A549 (cell line): ENCODE results near the gene ADGRL3. TPM values are rescaled to one million over a fixed set of nuclear protein-coding genes. Genes with fewer than 3 reads are reported as not detected.
"Not testable (repeated sequence)": the region's sequence is repeated elsewhere in the genome, so short reads cannot be mapped to it uniquely, and the experiment has no call there.

Source experiments
- ATAC-seq, 2 experiments: fragments of 200-7000 bp in 1 of 2; fragments of >200 bp in 1 of 2; cut with Nextera tagmentation in 1 of 2; cut with Tn5 transposase in 1 of 2; 3 replicates each; pipeline versions ENCODE4 v1.8.0 to v1.9.1; 2018 to 2020; ENCODE audit warnings: mild to moderate bottlenecking in 1 of 2, moderate library complexity in 1 of 2
- CTCF ChIA-PET: fragments of 300-600 bp; sonication (Branson Sonifier 250); formaldehyde crosslinking; extraction: SDS; loops from one replicate; lab custom pipeline; 2021; ENCODE audit warnings: antibody characterized with exemption, inconsistent platforms; lab: Yijun Ruan, JAX
- POLR2A ChIA-PET: fragments of 350-600 bp; formaldehyde crosslinking; extraction: SDS; loops from one replicate; lab custom pipeline; 2021; ENCODE audit warnings: antibody characterized with exemption, inconsistent platforms; lab: Yijun Ruan, JAX
- DNase-seq, 2 experiments: peaks; one replicate each; pipeline versions ENCODE4 v3.0.0 to v3.0.0-alpha.2; 2011 to 2016; ENCODE audit warnings: low read depth in 1 of 2, low spot score in 1 of 2
- FAIRE-seq: peaks from 2 replicates; lab custom pipeline; 2011; peaks lifted over from hg19 to GRCh38; lab: Jason Lieb, UNC
- H3K27ac ChIP-seq, 2 experiments: fragments of >200 bp; sonication (Bioruptor Twin); formaldehyde crosslinking; 3 replicates each; pipeline ENCODE4 v1.5.1; 2016 to 2017
- H3K4me1 ChIP-seq: fragments of >200 bp; sonication (Bioruptor Twin); formaldehyde crosslinking; 3 replicates; pipeline ENCODE4 v1.6.1; 2016
- H3K4me2 ChIP-seq: fragments of >200 bp; sonication (Bioruptor Twin); formaldehyde crosslinking; 3 replicates; pipeline ENCODE4 v1.6.1; 2016
- H3K4me3 ChIP-seq: fragments of >200 bp; sonication (Bioruptor Twin); formaldehyde crosslinking; 3 replicates; pipeline ENCODE4 v1.5.1; 2016
- H3K9me3 ChIP-seq: fragments of >200 bp; sonication (Bioruptor Twin); formaldehyde crosslinking; 3 replicates; pipeline ENCODE4 v1.6.1; 2016
- CBX2 ChIP-seq: fragments of 200-600 bp; sonication (generic); IDR thresholded peaks from 2 replicates; pipeline ENCODE4 v1.6.1; 2016; ENCODE audit warnings: low read depth, mild to moderate bottlenecking, borderline replicate concordance
- CBX8 ChIP-seq: fragments of 200-600 bp; sonication (generic); IDR thresholded peaks from 2 replicates; pipeline ENCODE4 v1.6.1; 2016
- CTCF ChIP-seq: fragments of >200 bp; sonication (Bioruptor Twin); formaldehyde crosslinking; IDR thresholded peaks from 3 replicates; pipeline ENCODE4 v1.5.1; 2016
- E2F6 ChIP-seq: IDR thresholded peaks from 2 replicates; pipeline ENCODE4 v1.6.1; 2012; ENCODE audit warnings: low read depth, borderline replicate concordance
- ESRRA ChIP-seq: fragments of 150-350 bp; IDR thresholded peaks from 2 replicates; pipeline ENCODE4 v1.6.1; 2014; ENCODE audit warnings: mild to moderate bottlenecking, low read length, borderline replicate concordance
- FOSL2 ChIP-seq, 2 experiments: fragments of 450-650 bp in 1 of 2; fragments of >200 bp in 1 of 2; sonication (Bioruptor Twin) in 1 of 2; formaldehyde crosslinking; IDR thresholded peaks; 2 replicates each; pipeline versions ENCODE4 v1.5.0 to v1.6.1; 2016 to 2020; ENCODE audit warnings: mild to moderate bottlenecking in 1 of 2, moderate library complexity in 1 of 2
- HOXA7 ChIP-seq: fragments of 250-450 bp; sonication (Bioruptor Pico); IDR thresholded peaks from 2 replicates; pipeline ENCODE4 v1.5.0; 2020; ENCODE audit warnings: mild to moderate bottlenecking, moderate library complexity
- JUNB ChIP-seq: fragments of >200 bp; sonication (Bioruptor Twin); formaldehyde crosslinking; IDR thresholded peaks from 2 replicates; pipeline ENCODE4 v1.6.1; 2016
- KDM5A ChIP-seq: fragments of 200-600 bp; sonication (generic); IDR thresholded peaks from 2 replicates; pipeline ENCODE4 v1.6.1; 2016; ENCODE audit warnings: antibody characterized with exemption, mild to moderate bottlenecking
- MAZ ChIP-seq: fragments of 150-350 bp; IDR thresholded peaks from 2 replicates; pipeline ENCODE4 v1.6.1; 2014; ENCODE audit warnings: antibody characterized with exemption, low read depth, low read length, borderline replicate concordance
- MYC ChIP-seq: IDR thresholded peaks from 2 replicates; pipeline ENCODE4 v1.6.1; 2012; ENCODE audit warnings: mild to moderate bottlenecking, inconsistent platforms, low read length, improper control_type of control experiment, borderline replicate concordance
- NR3C1 ChIP-seq: fragments of >200 bp; sonication (Bioruptor Twin); formaldehyde crosslinking; IDR thresholded peaks from 3 replicates; pipeline ENCODE4 v1.6.1; 2017
- RARB ChIP-seq: fragments of 250-450 bp; sonication (Bioruptor Pico); IDR thresholded peaks from 2 replicates; pipeline ENCODE4 v1.8.0; 2021; ENCODE audit warnings: mild to moderate bottlenecking, moderate library complexity
- RCOR1 ChIP-seq: fragments of 150-350 bp; IDR thresholded peaks from 2 replicates; pipeline ENCODE4 v1.6.1; 2014; ENCODE audit warnings: antibody characterized with exemption, low read length, low read depth
- REST ChIP-seq: fragments of 200-600 bp; sonication (generic); IDR thresholded peaks from 2 replicates; pipeline ENCODE4 v1.6.1; 2016; ENCODE audit warnings: antibody characterized with exemption, mild to moderate bottlenecking, moderate library complexity
- TFCP2L1 ChIP-seq: fragments of 250-450 bp; sonication (Bioruptor Pico); IDR thresholded peaks from 2 replicates; pipeline ENCODE4 v1.5.0; 2021; ENCODE audit warnings: mild to moderate bottlenecking
- TP53 ChIP-seq: fragments of 250-450 bp; sonication (Bioruptor Pico); IDR thresholded peaks from 2 replicates; pipeline ENCODE4 v1.5.0; 2021; ENCODE audit warnings: mild to moderate bottlenecking, moderate library complexity
- USF2 ChIP-seq: fragments of 450-650 bp; IDR thresholded peaks from 2 replicates; pipeline ENCODE4 v1.6.1; 2014; ENCODE audit warnings: antibody characterized with exemption
- ZC3H11A ChIP-seq: fragments of 450-650 bp; IDR thresholded peaks from 2 replicates; pipeline ENCODE4 v1.6.1; 2014; ENCODE audit warnings: antibody characterized with exemption, mild to moderate bottlenecking
- ZFP36 ChIP-seq: fragments of 450-650 bp; IDR thresholded peaks from 2 replicates; pipeline ENCODE4 v1.6.1; 2014; ENCODE audit warnings: borderline replicate concordance; ENCODE audit not compliant: partially characterized antibody
- ZNF302 ChIP-seq: fragments of 250-450 bp; sonication (Bioruptor Pico); IDR thresholded peaks from 2 replicates; pipeline ENCODE4 v1.9.0; 2021; ENCODE audit warnings: inconsistent platforms, mild to moderate bottlenecking, moderate library complexity
- WGBS: methylation state at CpG from one replicate; pipeline ENCODE4 v1.1.6; 2017; ENCODE audit errors: missing lambda C conversion rate; 5-methylcytosine and 5-hydroxymethylcytosine counted together
- polyA plus RNA-seq, 4 experiments: library from polyadenylated mRNA; depleted of rRNA in 3 of 4; stranded (reverse); fragments of >200 nt; fragmentation: RNase III in 1 of 4; extraction: RNeasy Plus Mini Kit Qiagen cat#74134 plus additional on column Dnase treatment in 1 of 4; gene quantifications; 2 replicates in 3 of 4; 3 replicates in 1 of 4; pipeline ENCODE4 v1.2.3, GENCODE V29; 2011 to 2017

The ADGRL3 gene
- polyA plus RNA-seq, 2 of the 4 experiments (the other 2 are of a cell fraction), result 0.05 to 0.12 TPM

- DNase-seq, result no peak
- WGBS, result 25% methylated on average over 4 of the region's 4 CpGs
- H3K4me1 ChIP-seq, result no peaks in the 10 kb centered on the region
- H3K9me3 ChIP-seq, result no peaks in the 10 kb centered on the region
- no peak overlapping the region for H3K4me3 ChIP-seq
- ChIA-PET CTCF (no interaction called here), POLR2A (no interaction called here)
- FAIRE-seq, result no peak
- no peak overlapping the region for H3K4me2 ChIP-seq
- TF ChIP-seq REST (no peak), HOXA7 (CRISPR knock-in tag) (no peak), KDM5A (no peak), MYC (no peak), RARB (no peak), TFCP2L1 (CRISPR knock-in tag) (no peak), CBX8 (no peak), USF2 (no peak), ZC3H11A (no peak), TP53 (CRISPR knock-in tag) (no peak), ZFP36 (no peak), ESRRA (no peak), CTCF (no peak), MAZ (no peak)
- H3K27ac ChIP-seq, result no peak overlapping the region
- no peak for ATAC-seq
These were observed 185.1 kb downstream of the ADGRL3 start for GRCh38 chr4:61385256-61385655.

- WGBS, result 47% methylated on average over 7 of the region's 7 CpGs
- FAIRE-seq, CTCF ChIA-PET: not testable (repeated sequence)
These were observed 187.2 kb downstream of the ADGRL3 start for GRCh38 chr4:61387372-61387771.

GRCh38 chr4:61389640-61390039, 189.5 kb downstream of the ADGRL3 start:
- CTCF ChIA-PET, result no interaction called here
- TF ChIP-seq CBX8 (no peak), ZNF302 (no peak), RCOR1 (no peak), MYC (no peak), NR3C1 (no peak), CBX2 (no peak), E2F6 (no peak), TP53 (CRISPR knock-in tag) (no peak), JUNB (no peak), FOSL2 (IDR thresholded peaks at IDR 0.05) (no peak), FOSL2 (CRISPR knock-in tag; IDR thresholded peaks at IDR 0.05) (no peak), REST (no peak)
- no peaks in the 10 kb centered on the region for H3K9me3 ChIP-seq
- H3K27ac ChIP-seq, result no peak overlapping the region
- no peak for ATAC-seq
- POLR2A ChIA-PET, result no interaction called here
- H3K4me1 ChIP-seq, result no peaks in the 10 kb centered on the region
- WGBS, result 8% methylated on average over 2 of the region's 2 CpGs
- no peak overlapping the region for H3K4me2 ChIP-seq
- no peak overlapping the region for H3K4me3 ChIP-seq
- FAIRE-seq, result no peak
- no peak for DNase-seq

More at GRCh38 chr4:61387372-61387771, 187.2 kb downstream of the ADGRL3 start:
- ATAC-seq, POLR2A ChIA-PET, H3K4me2 ChIP-seq, H3K4me3 ChIP-seq, DNase-seq, H3K27ac ChIP-seq, H3K9me3 ChIP-seq, H3K4me1 ChIP-seq: not testable (repeated sequence)
